HG03280 (cell line): ENCODE data around the gene SH3BP5.

Source experiments
- ATAC-seq: cut with Tn5 transposase; IDR thresholded peaks from one replicate; pipeline ENCODE4 v1.9.1; 2021; ENCODE audit warnings: mild to moderate bottlenecking, moderate library complexity; ENCODE audit not compliant: unreplicated experiment

The SH3BP5 gene

DNA sequence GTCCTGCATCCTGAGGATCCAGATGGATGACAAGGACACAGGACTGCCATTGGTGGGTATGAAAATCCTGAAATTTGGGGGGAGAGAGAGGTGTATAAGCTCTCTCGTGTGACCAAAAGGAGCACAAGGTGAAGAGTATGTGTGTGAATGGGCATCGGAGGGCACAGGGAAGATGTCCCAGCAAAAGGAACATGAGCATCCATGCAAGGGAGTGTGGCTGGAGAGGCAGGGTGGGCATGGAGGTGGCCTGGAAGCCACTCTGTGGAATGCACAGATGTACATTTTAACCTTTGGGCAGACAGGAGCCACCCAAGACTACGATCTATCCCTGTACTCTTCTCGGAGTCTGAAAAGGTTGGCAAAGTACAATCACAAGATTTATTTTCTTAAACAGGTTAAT lies 71.9 kb downstream of the SH3BP5 start:
- ATAC-seq: no peak

- ATAC-seq: no peak
Measured at GRCh38 chr3:15258720-15259119, 73.7 kb downstream of the SH3BP5 start.

DNA sequence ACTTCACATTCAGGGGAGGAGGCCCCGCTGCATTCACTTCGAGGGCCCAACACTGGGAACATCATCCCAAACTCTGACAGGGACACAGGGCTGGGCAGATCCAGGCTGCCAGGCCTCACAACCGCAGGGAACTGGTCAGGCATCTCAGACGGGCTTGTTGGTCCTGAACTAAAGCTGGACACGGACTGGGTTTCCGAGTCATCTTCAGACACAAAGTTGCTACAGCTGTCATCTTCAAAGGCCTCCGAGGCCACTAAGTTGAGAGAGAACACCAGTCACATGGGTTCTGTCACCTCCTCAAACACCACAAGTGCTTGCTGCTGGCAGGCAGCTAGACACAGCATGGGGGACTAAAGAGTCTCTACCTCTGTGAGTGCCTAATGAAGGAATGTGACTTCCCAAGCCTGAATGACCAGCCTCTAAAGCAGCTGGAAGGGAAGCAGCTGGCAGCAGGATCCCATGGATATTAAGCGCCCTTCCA lies 75.5 kb downstream of the SH3BP5 start:
- no peak for ATAC-seq

DNA sequence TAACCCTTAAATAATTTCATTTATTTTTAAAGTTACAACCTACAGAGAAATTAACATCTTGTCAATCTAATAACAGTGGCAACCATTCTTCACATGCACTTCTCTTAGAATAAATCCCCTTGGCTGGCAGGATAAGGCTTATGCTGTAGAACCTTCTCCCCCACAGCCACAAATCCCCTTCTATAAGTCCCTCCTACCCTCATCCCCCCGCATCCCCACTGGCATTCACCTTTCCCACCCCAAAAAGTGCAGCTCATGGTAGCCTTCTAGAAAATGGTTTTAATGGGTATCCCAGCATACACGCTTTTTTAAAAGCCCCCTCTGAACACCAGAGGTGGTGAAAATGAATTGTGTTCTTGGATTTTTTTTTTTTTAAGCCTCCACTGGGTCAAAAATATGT lies 77.2 kb downstream of the SH3BP5 start:
- no peak for ATAC-seq

- no peak for ATAC-seq
Measured at GRCh38 chr3:15253023-15253697, 79.2 kb downstream of the SH3BP5 start.

DNA sequence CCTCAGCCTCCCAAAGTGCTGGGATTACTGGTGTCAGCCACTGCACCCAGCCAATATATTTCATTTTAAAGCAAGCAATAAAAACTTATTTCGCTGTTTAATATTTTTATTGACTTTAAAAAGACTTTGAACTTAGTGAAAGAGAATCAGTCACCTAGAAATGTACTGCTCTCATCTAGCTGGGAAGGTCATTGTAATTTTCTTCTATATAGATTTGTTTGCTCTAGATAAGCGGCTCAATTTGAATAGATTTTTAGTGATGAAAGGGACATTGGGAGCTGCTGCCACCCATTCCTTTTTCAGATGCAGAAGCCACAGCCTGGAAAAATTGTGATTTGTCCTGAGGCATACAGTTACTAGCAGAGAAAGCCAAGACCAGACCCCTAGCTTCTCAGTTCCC lies 86.2 kb downstream of the SH3BP5 start:
- no peak for ATAC-seq

DNA sequence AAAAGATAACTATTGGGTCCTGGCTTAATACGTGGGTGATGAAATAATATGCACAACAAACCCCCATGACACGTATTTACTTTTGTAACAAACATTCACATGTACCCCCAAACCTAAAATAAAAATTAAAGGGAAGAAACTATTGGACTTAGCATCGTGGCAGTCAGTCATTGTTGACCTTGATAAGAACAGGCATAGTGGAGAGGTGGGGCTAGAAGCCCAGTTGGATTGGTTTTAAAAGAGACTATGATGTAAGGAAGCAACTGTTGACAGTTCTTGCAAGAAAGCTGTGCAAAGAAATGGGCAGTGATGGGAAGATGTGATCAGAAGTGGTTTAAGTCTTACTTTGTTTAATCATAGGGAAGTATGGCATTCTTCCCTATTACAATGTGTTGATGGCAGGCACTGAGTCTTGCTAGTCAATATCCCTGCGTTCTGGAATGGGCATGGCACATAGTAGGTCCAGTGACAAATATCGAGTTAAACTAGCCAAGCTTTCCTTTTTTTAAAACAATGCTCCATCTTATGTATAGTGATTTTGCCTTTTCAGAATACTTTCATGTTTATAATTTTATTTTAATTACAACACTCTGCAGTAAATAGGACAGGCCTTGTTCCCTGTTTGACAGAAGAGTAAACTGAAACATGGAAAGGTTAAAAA lies 88.4 kb downstream of the SH3BP5 start:
- ATAC-seq: no peak

- ATAC-seq: no peak
Measured at GRCh38 chr3:15241341-15241740, 91.0 kb downstream of the SH3BP5 start.

DNA sequence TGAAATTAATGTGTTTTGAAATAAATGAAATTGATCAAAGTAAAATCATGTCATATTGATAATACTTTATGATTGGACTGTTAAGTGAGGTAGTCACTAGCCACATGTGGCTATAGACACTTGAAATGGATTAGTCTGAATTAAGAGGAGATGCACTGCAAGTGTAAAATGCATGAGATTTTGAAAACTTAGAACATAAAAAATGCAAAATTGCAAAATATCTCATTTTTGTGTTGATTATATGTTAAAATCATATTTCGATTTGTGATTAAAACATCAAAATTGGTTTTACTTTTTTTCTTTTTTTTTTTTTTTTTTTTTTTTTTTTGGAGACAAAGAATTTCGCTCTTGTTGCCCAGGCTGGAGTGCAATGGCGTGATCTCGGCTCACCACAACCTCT lies 103.1 kb downstream of the SH3BP5 start:
- no peak for ATAC-seq

DNA sequence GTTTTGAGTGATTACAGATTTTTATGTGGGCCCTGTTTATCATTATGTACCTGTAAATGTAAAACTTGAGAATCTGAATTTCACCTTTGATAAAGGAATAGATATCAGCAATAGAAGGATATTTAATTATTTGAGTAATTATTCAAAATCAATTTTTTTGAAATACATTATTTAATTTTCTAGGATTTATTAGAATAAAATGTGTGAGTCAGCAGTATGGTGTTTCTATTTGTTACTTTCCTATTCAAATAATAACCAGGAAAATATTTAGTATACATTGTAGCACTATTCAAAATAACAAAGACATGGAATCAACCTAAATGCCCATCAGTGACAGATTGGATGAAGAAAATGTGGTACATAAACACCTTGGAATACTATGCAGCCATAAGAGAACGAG lies 104.2 kb downstream of the SH3BP5 start:
- ATAC-seq: no peak

DNA sequence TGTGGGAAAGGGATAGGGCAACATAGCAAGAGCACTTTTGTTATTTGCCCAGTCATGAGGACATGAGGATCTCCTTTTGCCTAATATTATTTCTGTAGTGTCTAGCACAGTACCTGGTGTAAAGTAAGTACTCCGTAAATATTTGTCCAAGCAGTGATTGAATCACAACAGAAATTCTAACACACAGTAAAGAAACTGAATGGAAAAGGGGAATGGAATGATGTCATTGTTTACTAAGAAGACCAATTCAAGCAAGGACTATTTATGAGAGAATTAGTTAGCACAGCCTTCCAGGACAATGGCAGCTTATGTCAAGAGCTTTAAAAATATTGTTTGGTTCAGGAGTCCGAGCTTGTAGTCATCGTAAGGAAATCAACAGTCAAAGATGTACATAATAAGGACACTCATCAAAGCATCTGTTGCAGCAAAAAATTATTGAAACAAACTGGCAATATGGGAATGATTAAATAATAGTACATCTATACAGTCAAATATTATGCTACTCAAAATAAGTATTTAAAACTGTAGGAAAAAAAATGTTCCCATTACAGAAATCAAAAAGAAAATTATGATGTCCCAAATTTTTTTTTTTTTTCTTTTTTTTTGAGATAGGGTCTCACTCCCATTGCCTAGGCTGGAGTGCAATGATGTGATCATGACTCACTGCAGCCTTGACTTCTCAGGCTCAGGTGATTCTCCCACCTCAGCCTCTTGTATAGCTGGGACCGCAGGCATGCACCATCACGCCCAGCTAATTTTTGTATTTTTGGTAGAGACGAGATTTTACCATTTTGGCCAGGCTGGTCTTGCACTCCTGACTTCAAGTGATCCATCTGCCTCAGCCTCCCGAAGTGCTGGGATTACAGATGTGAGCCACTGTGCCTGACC lies 108.5 kb downstream of the SH3BP5 start:
- ATAC-seq: no peak

GRCh38 chr3:15221574-15222217 lies 110.7 kb downstream of the SH3BP5 start:
- ATAC-seq: no peak

GRCh38 chr3:15220661-15221060 lies 111.7 kb downstream of the SH3BP5 start:
- ATAC-seq: no peak

DNA sequence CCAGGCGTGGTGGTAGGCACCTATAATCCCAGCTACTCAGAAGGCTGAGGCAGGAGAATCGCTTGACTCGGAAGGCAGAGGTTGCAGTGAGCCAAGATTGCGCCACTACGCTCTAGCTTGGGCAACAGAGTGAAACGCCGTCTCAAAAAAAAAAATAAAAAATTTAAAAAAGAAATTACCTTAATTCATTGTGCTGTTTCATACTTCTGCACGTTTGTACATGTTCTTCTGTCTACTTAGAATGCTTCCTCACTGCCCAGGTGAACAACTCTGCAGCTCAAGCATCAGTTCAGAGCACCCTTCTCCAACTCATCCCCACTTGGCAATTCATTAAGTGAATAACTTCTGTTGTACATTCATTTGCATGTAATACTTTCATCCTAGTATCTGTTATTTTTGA lies 112.3 kb downstream of the SH3BP5 start:
- no peak for ATAC-seq

DNA sequence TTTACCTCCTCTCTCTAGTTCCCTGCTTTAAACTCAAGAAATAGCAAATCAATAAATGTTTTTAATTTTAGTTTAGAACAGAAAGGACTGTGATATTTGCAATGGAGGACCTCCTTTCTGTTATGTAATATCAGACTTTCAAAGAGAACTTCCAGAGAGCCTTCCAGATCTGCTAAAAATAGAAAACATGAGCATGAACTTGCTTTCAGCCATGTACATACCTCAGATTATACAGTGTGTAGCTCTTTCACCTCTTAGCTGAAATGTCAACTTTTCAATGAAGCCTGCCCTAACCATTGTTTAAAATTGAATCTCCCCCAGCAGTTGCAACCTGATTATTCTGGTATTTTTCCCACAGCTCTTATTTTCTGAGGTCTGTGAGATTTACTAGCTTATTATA lies 113.7 kb downstream of the SH3BP5 start:
- ATAC-seq: no peak

- ATAC-seq: no peak
Measured at GRCh38 chr3:15217841-15218267, 114.5 kb downstream of the SH3BP5 start.

- ATAC-seq: no peak
Measured at GRCh38 chr3:15217011-15217671, 115.2 kb downstream of the SH3BP5 start.

GRCh38 chr3:15216501-15216900 lies 115.9 kb downstream of the SH3BP5 start:
- no peak for ATAC-seq

- no peak for ATAC-seq
Measured at GRCh38 chr3:15215996-15216395, 116.4 kb downstream of the SH3BP5 start.

DNA sequence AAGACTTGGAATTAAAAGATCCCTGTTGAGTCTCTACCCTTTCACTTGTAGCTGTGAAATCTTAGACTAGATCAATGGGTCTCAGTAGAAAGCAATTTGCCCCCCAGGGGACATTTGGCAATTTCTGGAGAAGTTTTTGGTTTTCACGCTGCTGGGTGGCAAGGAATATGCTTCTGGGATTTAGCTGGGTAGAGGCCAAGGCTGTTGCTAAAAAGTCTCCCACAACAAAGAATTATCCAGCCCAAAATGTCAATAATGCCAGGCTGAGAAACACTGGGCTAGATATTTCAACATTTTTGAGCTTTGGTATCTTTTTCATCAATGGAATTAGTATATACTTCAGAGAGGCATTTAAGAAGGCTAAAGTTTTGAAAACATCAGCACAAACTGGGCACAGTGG lies 117.6 kb downstream of the SH3BP5 start:
- ATAC-seq: no peak

DNA sequence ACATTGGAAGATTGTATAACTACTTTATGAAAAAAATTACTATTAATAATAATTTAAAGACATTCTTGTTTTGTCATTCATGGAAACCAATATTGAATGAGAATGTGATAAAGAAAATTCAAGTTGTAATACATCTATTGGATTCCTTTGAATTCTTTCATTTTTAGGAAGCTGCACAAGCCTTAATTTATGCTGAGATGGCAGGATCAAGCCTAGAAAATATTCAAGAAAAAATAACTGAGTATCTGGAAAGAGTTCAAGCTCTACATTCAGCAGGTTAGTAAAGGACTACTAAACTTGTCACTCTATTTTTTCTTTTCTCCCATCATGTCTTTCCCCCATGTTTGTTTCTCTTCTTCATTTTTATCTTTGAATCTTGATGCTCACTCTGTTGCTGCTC lies 120.4 kb downstream of the SH3BP5 start:
- ATAC-seq: no peak
